Measurements from ENCODE around the gene ARF1. TPM values are rescaled to one million over a fixed set of nuclear protein-coding genes. Genes with fewer than 3 reads are reported as not detected.

The ARF1 gene
- polyA plus RNA-seq, 1 donor (not counting 4 experiments of a cell fraction or from before 2014, with no cell fraction given) = 295 TPM

DNA sequence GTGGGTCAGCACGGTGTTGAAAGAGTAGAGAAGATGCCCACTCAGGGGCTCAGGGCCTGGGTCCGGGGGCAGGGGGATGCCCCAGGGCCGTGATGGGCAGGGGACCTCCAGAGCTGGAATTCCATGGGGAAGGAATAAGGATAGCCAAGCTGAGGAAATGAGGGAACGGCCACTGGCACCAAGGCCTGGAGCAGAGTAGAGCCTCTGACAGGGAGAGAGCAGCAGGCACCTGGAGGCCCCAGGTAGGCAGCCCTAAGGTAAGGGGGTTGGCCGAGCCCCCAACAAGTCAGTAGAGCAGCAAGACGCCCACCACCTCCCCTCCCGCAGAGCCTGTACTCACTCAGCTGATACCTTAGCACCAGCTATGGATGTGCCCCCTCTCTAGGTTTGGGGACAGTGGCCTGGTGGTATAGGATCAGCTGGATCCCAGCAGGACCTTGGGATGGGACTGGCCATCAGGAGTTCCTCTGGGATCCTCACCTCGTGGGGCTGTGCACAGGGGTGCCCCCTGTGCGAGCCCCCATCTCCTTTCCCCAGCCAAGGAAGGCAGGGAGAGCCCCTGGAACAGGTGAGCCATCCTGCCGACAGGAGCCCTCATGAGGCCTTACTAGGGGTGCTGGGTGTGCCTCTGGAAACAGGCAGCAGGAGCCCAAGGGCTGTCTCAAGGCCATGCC is 21.0 kb upstream of the ARF1 start:
- no peak for TF ChIP-seq EZH2 (IDR thresholded peaks at IDR 0.05; ENCODE audit: low read length)
- TF ChIP-seq, protein P1, sequence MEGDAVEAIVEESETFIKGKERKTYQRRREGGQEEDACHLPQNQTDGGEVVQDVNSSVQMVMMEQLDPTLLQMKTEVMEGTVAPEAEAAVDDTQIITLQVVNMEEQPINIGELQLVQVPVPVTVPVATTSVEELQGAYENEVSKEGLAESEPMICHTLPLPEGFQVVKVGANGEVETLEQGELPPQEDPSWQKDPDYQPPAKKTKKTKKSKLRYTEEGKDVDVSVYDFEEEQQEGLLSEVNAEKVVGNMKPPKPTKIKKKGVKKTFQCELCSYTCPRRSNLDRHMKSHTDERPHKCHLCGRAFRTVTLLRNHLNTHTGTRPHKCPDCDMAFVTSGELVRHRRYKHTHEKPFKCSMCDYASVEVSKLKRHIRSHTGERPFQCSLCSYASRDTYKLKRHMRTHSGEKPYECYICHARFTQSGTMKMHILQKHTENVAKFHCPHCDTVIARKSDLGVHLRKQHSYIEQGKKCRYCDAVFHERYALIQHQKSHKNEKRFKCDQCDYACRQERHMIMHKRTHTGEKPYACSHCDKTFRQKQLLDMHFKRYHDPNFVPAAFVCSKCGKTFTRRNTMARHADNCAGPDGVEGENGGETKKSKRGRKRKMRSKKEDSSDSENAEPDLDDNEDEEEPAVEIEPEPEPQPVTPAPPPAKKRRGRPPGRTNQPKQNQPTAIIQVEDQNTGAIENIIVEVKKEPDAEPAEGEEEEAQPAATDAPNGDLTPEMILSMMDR (optimal IDR thresholded peaks at IDR 0.05 in 1 of 3, IDR thresholded peaks at IDR 0.05 in 1 of 3, conservative IDR thresholded peaks at IDR 0.05 in 1 of 3; ENCODE audit: extremely low read depth in 1 of 3, insufficient read depth in 2 of 3, low read length in 3 of 3) = no peak
- H3K79me2 ChIP-seq (ENCODE audit: control insufficient read depth, insufficient read depth, low read length) = no peaks in the 10 kb centered on the region
- H3K9ac ChIP-seq (ENCODE audit: control insufficient read depth, extremely low read depth, insufficient read depth, low read length) = no peak overlapping the region
- H3K27me3 ChIP-seq (ENCODE audit: control insufficient read depth, extremely low read depth, insufficient read depth, low read length) = peaks cover 54% of the 10 kb centered on the region
- no peak overlapping the region for H2AFZ ChIP-seq (ENCODE audit: control insufficient read depth, low read length)
- FAIRE-seq = no peak
- dilution Hi-C loops (cut with MboI; ENCODE audit: extremely low pct_ligation_motif_present, low sequenced_read_pairs) = no loop called here
- no peak overlapping the region for H3K4me2 ChIP-seq (ENCODE audit: control insufficient read depth, extremely low read depth, insufficient read depth, low read depth, low read length)
- no peak for DNase-seq (ENCODE audit: low read depth, low spot score)
- no peak overlapping the region for H3K27ac ChIP-seq (ENCODE audit: control insufficient read depth, insufficient read depth, low read length)
- H3K9me1 ChIP-seq (ENCODE audit: control insufficient read depth, extremely low read depth, insufficient read depth, low read length) = no peaks in the 10 kb centered on the region
- H3K4me3 ChIP-seq (ENCODE audit: control insufficient read depth in 2 of 3, extremely low read depth in 1 of 3, insufficient read depth in 2 of 3, low read depth in 1 of 3, low read length in 3 of 3) = no peak overlapping the region
- no peaks in the 10 kb centered on the region for H4K20me1 ChIP-seq (ENCODE audit: control insufficient read depth, extremely low read depth, insufficient read depth, low read length)
- peaks cover 3% of the 10 kb centered on the region for H3K4me1 ChIP-seq (ENCODE audit: control insufficient read depth, extremely low read depth, insufficient read depth, low read length)
- no peaks in the 10 kb centered on the region for H3K9me3 ChIP-seq (ENCODE audit: control insufficient read depth, low read depth, low read length)
- no peaks in the 10 kb centered on the region for H3K36me3 ChIP-seq (ENCODE audit: control insufficient read depth in 2 of 2, extremely low read depth in 1 of 2, insufficient read depth in 2 of 2, low read length in 2 of 2)

DNA sequence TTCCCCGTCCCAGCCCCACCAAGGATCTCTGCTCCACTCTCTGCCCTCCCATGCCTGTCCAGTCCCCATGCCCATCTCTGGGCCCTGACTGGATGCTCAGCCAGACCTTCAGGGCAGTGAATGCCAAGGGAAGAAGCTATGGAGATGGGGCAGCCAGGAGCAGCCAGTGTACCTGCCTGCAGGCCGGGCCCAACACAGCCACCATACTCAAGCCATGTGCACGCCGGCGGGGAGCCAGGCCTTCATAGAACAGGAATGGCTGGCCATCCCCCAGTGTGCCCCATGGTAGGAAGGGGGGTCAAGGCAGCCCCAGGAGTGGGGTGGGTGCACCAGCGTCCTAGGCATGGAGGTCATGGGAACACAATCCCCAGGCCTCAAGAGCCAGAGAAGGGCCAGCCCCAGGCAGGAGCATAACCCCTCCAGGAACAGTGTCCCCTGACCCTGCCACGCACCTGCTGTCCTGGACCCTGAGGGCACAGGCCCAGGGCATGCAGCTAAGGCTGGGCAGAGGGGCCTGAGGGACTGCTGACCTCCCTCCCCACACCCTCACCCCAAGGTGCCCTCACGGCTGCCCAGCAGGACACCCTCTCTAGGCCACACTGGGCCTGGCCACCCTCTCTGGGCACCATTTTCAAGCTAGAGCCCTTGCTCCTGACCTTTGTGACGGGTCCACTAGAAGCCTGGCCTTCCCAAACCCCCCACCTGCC is 20.3 kb upstream of the ARF1 start:
- H2AFZ ChIP-seq (ENCODE audit: control insufficient read depth, low read length) = no peak overlapping the region
- H3K36me3 ChIP-seq (ENCODE audit: control insufficient read depth in 2 of 2, extremely low read depth in 1 of 2, insufficient read depth in 2 of 2, low read length in 2 of 2) = no peaks in the 10 kb centered on the region
- no peak overlapping the region for H3K9ac ChIP-seq (ENCODE audit: control insufficient read depth, extremely low read depth, insufficient read depth, low read length)
- H3K9me3 ChIP-seq (ENCODE audit: control insufficient read depth, low read depth, low read length) = no peaks in the 10 kb centered on the region
- H3K27ac ChIP-seq (ENCODE audit: control insufficient read depth, insufficient read depth, low read length) = no peak overlapping the region
- H3K4me1 ChIP-seq (ENCODE audit: control insufficient read depth, extremely low read depth, insufficient read depth, low read length) = peaks cover 3% of the 10 kb centered on the region
- dilution Hi-C loops (cut with MboI; ENCODE audit: extremely low pct_ligation_motif_present, low sequenced_read_pairs) = no loop called here
- H3K4me3 ChIP-seq (ENCODE audit: control insufficient read depth in 2 of 3, extremely low read depth in 1 of 3, insufficient read depth in 2 of 3, low read depth in 1 of 3, low read length in 3 of 3) = no peak overlapping the region
- no peaks in the 10 kb centered on the region for H4K20me1 ChIP-seq (ENCODE audit: control insufficient read depth, extremely low read depth, insufficient read depth, low read length)
- FAIRE-seq (no peak), DNase-seq (ENCODE audit: low read depth, low spot score) (no peak)
- H3K79me2 ChIP-seq (ENCODE audit: control insufficient read depth, insufficient read depth, low read length) = no peaks in the 10 kb centered on the region
- H3K4me2 ChIP-seq (ENCODE audit: control insufficient read depth, extremely low read depth, insufficient read depth, low read depth, low read length) = no peak overlapping the region
- peaks cover 61% of the 10 kb centered on the region for H3K27me3 ChIP-seq (ENCODE audit: control insufficient read depth, extremely low read depth, insufficient read depth, low read length)
- no peak for TF ChIP-seq EZH2 (IDR thresholded peaks at IDR 0.05; ENCODE audit: low read length)
- TF ChIP-seq, protein P1 (optimal IDR thresholded peaks at IDR 0.05 in 1 of 3, IDR thresholded peaks at IDR 0.05 in 1 of 3, conservative IDR thresholded peaks at IDR 0.05 in 1 of 3; ENCODE audit: extremely low read depth in 1 of 3, insufficient read depth in 2 of 3, low read length in 3 of 3) = no peak
- H3K9me1 ChIP-seq (ENCODE audit: control insufficient read depth, extremely low read depth, insufficient read depth, low read length) = no peaks in the 10 kb centered on the region

Measured in keratinocyte (primary cell).